Measurements from ENCODE around the gene AP2A1.

AP2A1 gene

DNA sequence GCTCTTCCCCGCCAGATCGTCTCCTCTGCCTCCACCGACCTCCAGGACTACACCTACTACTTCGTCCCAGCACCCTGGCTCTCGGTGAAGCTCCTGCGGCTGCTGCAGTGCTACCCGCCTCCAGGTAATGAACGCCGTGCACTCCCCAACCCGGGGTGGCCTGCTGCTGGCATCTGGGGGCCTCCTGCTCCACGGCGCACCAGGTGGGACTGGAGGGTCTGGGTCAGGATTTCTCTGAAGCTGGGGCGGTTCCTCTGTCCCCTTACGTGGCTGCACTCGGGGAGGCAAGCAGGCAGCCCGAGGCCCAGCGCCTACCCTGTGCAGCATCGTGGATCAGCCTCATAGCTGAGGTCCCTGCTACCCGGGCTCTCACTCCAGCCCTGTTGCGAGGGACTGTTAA lies 28.8 kb downstream of the AP2A1 start:
- no peak for DNase-seq

DNA sequence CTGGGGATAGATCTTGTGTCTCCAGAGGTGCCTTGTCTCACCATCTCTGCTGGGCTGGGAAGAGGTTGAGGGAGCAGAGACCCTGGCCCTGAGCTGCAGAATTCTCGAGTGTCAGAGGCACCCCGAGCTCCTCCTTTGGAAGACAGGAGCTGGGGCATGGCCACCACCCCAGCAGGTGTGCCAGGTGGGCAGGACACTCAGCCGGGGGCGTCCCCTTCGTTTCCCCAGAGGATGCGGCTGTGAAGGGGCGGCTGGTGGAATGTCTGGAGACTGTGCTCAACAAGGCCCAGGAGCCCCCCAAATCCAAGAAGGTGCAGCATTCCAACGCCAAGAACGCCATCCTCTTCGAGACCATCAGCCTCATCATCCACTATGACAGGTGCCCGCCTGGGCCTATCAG lies 31.8 kb downstream of the AP2A1 start:
- DNase-seq = no peak

DNA sequence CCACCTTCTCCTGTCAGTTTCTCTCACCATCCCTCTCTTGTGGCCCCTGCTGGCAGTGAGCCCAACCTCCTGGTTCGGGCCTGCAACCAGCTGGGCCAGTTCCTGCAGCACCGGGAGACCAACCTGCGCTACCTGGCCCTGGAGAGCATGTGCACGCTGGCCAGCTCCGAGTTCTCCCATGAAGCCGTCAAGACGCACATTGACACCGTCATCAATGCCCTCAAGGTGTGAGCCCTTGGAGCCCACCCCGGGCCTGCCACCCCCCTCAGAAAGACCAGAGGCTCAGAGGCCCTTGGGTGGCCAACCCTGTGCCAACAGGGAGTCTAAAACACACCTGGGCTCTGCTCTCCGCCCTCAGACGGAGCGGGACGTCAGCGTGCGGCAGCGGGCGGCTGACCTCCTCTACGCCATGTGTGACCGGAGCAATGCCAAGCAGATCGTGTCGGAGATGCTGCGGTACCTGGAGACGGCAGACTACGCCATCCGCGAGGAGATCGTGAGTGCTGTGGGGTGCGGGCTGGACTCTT lies 32.5 kb downstream of the AP2A1 start:
- no peak for DNase-seq

- DNase-seq = no peak
Measured at GRCh38 chr19:49799798-49800376, 33.1 kb downstream of the AP2A1 start.

DNA sequence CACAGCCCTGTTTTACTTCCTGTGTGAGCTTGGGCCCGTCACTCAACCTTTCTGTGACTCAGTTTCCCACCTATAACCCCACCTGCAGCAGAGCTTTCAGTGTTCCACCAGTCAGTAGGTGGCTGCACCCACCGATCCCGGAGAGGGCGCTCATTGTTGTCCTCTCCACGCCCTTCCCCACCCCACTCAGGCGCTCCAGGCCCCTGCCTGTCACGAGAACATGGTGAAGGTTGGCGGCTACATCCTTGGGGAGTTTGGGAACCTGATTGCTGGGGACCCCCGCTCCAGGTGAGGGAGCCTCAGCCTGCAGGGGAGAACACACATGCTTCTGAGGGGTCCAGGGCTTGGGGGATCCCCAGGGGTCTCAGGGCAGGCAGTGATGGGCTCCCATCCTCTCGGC lies 34.0 kb downstream of the AP2A1 start:
- DNase-seq = no peak

DNA sequence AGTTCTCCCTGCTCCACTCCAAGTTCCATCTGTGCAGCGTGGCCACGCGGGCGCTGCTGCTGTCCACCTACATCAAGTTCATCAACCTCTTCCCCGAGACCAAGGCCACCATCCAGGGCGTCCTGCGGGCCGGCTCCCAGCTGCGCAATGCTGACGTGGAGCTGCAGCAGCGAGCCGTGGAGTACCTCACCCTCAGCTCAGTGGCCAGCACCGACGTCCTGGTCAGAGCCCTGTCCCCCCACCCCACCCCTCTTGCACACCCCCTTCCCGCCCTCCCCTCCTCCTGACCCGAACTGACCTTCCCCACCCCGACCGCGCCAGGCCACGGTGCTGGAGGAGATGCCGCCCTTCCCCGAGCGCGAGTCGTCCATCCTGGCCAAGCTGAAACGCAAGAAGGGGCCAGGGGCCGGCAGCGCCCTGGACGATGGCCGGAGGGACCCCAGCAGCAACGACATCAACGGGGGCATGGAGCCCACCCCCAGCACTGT lies 34.6 kb downstream of the AP2A1 start:
- DNase-seq = no peak

- no peak for DNase-seq
Measured at GRCh38 chr19:49801966-49802661, 35.3 kb downstream of the AP2A1 start.

GRCh38 chr19:49802836-49803528 lies 36.2 kb downstream of the AP2A1 start:
- no peak for DNase-seq

GRCh38 chr19:49803529-49803856 lies 36.7 kb downstream of the AP2A1 start:
- DNase-seq = no peak

DNA sequence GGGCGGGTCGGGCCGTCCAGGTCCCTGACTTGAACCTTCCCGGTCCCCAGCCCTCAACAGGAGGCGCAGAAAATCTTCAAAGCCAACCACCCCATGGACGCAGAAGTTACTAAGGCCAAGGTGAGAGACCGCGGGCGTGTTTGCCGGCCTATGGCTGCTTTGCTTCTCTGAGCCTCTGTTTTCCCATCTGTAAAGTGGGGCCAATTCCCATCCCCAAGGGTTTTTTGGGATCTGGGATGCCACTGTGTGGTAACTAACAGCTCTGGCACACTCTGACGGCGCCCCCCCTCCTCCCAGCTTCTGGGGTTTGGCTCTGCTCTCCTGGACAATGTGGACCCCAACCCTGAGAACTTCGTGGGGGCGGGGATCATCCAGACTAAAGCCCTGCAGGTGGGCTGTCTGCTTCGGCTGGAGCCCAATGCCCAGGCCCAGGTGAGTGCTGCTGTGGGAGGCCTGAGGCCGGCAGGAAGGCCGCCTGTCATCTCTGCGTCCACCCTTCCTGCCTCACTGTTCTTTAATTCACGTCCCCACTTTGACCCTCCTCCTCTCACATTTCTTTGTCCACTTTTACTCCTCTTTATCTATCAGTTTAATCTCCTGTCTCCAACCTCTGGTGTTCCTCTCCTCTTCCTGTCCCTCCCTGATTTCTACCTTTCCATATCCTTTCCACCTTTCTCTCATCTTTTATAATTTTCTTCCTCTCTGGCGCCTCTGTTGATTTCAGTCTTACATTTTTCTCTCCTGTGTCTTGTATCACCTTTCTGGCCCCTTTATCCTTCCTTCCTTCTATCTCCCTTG lies 39.2 kb downstream of the AP2A1 start:
- no peak for DNase-seq

DNA sequence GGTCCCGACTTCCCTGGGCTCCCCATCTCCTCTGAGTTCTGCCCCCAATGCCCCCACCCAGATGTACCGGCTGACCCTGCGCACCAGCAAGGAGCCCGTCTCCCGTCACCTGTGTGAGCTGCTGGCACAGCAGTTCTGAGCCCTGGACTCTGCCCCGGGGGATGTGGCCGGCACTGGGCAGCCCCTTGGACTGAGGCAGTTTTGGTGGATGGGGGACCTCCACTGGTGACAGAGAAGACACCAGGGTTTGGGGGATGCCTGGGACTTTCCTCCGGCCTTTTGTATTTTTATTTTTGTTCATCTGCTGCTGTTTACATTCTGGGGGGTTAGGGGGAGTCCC lies 39.8 kb downstream of the AP2A1 start:
- no peak for DNase-seq

DNA sequence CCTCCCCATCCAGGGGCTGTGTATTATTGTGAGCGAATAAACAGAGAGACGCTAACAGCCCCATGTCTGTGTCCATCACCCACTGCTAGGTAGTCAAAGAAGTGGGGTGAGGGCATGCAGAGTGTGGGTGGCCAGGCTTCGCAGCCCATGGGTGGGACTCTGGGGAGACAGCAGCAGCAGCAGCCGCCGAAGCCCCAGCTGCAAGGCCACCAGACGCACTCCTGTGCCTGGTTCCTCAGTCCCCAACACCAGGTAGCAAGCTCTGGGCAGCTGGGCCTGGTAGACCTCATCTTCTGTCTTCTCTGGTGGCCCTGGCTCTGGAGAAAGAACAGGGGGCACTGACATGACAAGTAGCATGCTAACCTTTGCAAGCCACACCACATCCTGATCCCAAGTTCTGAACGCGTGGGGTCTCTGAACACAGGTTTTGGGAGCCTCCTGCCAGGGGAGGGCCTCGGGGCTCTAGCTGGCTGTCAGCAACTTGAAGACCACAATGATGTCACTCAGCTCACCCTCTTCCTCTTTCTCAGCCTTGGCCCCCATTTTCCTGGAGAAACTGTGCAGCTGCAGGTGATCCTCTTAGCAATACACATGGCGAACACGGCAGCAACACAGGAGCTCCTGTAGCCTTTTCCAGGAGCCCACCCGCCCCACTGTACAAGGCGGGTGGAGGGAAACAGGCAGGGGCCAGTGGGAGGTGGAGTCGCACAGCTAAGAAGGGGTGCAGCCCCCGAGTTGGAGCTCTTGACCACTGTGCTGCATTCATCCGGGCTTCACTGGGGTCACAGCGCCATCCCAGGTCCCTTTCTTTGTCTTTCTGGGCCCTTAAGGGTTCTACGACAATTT lies 40.5 kb downstream of the AP2A1 start:
- DNase-seq = no peak

DNA sequence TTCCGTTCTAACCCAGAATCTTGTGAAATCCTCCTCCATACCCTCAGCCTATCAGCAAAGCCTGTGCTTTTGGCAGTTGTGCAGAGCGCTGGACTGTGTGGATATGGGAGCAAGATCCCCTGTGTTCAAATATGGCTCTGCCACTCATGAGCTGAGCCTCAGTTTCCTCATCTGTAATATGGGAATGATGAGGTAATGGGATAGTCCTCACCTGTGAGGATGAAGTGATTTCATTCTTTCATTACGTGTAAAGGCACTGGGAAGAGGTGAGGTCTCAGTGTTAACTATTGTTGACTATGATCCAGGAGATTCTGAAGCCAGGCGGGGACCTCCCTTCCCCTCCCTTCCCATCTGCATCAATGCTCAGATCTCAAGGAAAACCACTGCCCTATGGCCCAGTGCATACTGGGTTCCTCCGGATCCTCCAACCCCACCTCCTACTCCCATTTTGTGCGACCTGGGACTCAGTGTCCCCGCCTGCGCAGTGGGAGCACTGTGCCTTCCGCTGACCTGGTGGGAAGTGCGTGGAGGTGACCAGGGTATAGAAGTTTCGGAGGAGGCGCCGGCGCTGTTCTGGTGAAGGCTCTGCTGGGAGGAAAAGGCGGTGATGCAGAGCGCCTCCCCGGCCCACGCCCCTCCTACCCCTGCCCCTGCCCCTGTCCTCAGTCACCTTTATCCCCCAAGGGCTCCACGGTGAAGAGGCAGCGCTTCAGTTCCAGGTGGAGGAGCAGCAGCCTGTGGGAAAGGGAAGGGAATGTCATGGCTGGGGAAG lies 41.3 kb downstream of the AP2A1 start:
- DNase-seq = no peak

- peak; percentile 84 for DNase-seq
Measured at GRCh38 chr19:49808711-49809159, 41.9 kb downstream of the AP2A1 start.

DNA sequence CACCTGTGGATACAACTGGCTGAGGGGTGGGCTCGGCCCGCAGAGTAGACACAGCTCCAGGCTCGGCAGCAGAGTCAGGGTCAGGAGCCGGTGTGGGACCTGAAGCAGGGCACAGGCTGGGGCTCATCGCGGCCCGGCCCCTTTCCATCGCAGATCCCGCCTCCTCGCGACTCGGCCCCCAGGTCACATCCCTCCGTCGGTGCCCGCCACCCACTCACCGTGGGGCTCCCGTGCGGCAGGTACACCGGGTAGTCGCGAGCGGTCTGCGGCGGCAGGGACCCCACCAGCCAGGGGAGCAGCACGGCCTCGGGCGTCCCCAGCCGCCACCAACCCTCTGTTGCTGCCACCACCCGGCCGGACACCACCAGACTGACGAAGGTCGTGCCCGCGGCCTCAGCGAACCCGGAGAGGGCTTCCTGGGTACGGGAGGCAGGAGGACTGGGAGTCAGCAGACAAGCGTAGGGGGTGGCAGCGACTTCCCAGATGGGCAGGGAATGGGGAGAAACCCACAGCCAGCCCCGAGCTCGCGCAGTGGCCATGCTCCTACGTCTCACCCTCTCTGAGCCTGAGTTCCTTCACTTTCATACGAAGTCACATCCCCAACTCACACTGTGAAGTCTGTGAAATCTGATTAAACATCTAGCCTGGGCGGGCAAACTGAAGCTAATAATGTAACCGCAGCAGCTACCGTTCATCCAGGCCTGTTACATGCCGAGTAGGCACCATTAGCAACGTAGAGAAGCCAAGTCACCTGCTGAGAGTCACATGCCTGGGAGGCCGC lies 42.5 kb downstream of the AP2A1 start:
- DNase-seq = peak; percentile 46

DNA sequence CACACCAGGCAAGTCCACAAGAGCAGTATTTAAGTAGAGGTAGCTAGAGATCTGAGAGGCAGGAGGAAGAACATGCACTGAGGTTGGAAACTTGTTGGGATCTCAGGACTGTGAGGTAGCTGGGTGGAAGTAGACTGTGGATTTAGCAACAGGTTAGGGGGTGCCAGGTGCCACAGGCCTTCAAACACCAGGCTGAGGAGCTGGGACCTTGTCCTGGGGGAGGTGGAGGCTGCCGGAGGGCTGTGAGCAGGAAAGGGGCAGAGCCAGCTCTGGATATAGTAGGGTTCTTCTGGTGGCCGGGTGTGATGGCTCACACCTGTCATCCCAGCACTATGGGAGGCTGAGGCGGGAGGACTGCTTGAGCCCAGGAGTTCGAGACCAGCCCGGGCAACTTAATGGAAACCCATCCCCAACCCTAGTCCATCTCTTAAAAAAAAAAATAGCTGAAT lies 43.2 kb downstream of the AP2A1 start:
- DNase-seq = no peak

GRCh38 chr19:49811328-49811727 lies 44.5 kb downstream of the AP2A1 start:
- no peak for DNase-seq

- DNase-seq = no peak
Measured at GRCh38 chr19:49812452-49812996, 45.7 kb downstream of the AP2A1 start.

DNA sequence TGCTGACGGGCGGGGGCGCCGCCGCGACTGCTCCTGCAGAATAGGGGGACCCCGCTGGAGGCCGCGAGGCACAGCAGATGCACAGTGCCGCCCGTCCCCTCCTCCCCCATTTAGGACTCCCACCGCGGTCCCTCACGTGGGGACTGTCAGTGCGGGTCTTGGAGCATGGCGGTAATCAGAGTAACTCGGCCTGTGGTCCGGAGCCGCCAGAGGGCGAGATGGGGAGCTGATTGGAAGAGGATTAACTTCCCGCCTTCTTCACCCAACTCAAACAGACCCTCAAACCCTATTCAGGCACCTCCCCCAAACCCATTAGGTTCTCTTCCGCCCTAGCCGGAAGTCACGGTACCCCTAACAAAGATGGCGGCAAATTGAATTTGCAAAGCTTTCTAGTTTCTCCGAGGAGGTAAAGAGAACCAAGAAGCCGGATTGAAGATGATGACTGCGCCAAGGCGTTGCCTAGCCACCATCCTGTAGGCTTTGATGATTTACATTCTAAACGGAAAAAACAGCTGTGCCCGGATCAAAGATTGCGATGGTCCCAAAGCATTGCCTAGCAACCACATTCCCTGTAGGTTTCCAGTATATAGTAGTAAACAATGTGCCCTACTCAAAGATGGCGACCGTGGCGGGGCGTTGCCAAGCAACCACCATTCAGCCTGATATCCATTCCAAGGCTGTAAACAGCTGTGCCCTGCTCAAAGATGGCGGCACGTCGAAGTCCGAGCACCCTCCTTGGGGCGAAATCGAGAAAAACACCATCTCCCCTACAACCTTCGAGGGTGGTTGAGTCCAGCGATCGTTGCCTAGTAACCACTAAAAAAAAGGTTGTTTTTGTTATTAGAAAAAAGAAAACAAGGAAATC lies 46.4 kb downstream of the AP2A1 start, which contains the start of gene FUZ:
TSS of gene FUZ (minus strand) at position 296 of the 865 bp plus-strand sequence. CDS start at position 110, 186 bp downstream.
- DNase-seq = peak; percentile 92
